ENCODE measurements around the gene PHF10.

PHF10 gene

GRCh38 chr6:169677096-169677495, 47.2 kb downstream of the PHF10 start:
- no peak overlapping the region for H3K9ac ChIP-seq (ENCODE audit: low read depth, low read length)
- H3K9me3 ChIP-seq (ENCODE audit: insufficient read depth, low read length, severe bottlenecking) = peaks cover 8% of the 10 kb centered on the region
- peaks cover 24% of the 10 kb centered on the region; the same call in 1 of the 2 replicates for H3K36me3 ChIP-seq (ENCODE audit: insufficient read depth, low read length)
- no peak overlapping the region for H3K27ac ChIP-seq (ENCODE audit: low read length)
- H3K4me2 ChIP-seq (ENCODE audit: insufficient read depth, low read length) = no peak overlapping the region
- no peaks in the 10 kb centered on the region for H3K27me3 ChIP-seq (ENCODE audit: insufficient read depth, low read length, poor library complexity)
- H3K79me2 ChIP-seq (ENCODE audit: insufficient read depth, low read length) = no peaks in the 10 kb centered on the region
- H2AFZ ChIP-seq (ENCODE audit: low read depth, low read length) = no peak overlapping the region
- TF ChIP-seq EZH2 (IDR thresholded peaks at IDR 0.05; ENCODE audit: borderline replicate concordance, low read depth, low read length, severe bottlenecking) = no peak
- H3K4me1 ChIP-seq (ENCODE audit: insufficient read depth, low read length) = no peaks in the 10 kb centered on the region
- DNase-seq (no peak), ATAC-seq (ENCODE audit: insufficient read depth, low read depth) (no peak)
- H4K20me1 ChIP-seq (ENCODE audit: insufficient read depth, low read length) = no peaks in the 10 kb centered on the region
- H3K4me3 ChIP-seq (ENCODE audit: low read depth in 1 of 2, low read length in 2 of 2) = no peak overlapping the region

- no peak for ATAC-seq (ENCODE audit: insufficient read depth, low read depth)
- Histone ChIP-seq H3K4me2 (ENCODE audit: insufficient read depth, low read length) (no peak overlapping the region), H3K4me1 (ENCODE audit: insufficient read depth, low read length) (no peaks in the 10 kb centered on the region), H3K9me3 (ENCODE audit: insufficient read depth, low read length, severe bottlenecking) (no peaks in the 10 kb centered on the region), H3K27ac (ENCODE audit: low read length) (no peak overlapping the region), H3K79me2 (ENCODE audit: insufficient read depth, low read length) (no peaks in the 10 kb centered on the region), H3K36me3 (ENCODE audit: insufficient read depth, low read length) (peaks cover 25% of the 10 kb centered on the region), H4K20me1 (ENCODE audit: insufficient read depth, low read length) (no peaks in the 10 kb centered on the region), H3K27me3 (ENCODE audit: insufficient read depth, low read length, poor library complexity) (no peaks in the 10 kb centered on the region), H2AFZ (ENCODE audit: low read depth, low read length) (no peak overlapping the region), H3K9ac (ENCODE audit: low read depth, low read length) (no peak overlapping the region), H3K4me3 (ENCODE audit: low read depth in 1 of 2, low read length in 2 of 2) (no peak overlapping the region)
- no peak for DNase-seq
- TF ChIP-seq CTCF (IDR thresholded peaks at IDR 0.05; ENCODE audit: borderline replicate concordance, extremely low read depth, low read length, poor library complexity, severe bottlenecking) = no peak
- TF ChIP-seq EZH2 (IDR thresholded peaks at IDR 0.05; ENCODE audit: borderline replicate concordance, low read depth, low read length, severe bottlenecking) = no peak
These were observed 49.3 kb downstream of the PHF10 start for GRCh38 chr6:169675011-169675410.

DNA sequence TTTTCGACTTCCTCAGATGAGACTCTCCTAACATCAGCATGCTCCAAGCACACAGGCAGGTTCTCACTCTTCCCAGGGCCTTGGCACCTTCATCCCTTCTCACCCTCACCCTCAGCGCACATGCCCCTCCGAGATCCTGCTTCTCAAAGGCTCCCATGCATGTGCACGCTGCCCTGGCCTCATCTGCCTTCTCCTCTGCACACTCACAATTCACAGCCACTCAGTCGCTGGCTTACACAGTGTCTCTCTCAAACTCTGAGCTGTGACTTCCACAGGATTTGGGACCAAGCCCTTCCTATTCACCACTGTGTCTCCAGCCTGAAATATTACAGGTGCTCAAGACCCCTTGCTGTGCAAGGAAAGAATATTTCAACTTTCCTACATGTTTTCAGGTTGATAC, 52.7 kb downstream of the PHF10 start:
- Histone ChIP-seq H3K27ac (ENCODE audit: low read length) (no peak overlapping the region), H3K79me2 (ENCODE audit: insufficient read depth, low read length) (no peaks in the 10 kb centered on the region), H3K9ac (ENCODE audit: low read depth, low read length) (no peak overlapping the region), H3K4me2 (ENCODE audit: insufficient read depth, low read length) (no peak overlapping the region), H3K4me3 (ENCODE audit: low read depth in 1 of 2, low read length in 2 of 2) (no peak overlapping the region), H2AFZ (ENCODE audit: low read depth, low read length) (no peak overlapping the region), H4K20me1 (ENCODE audit: insufficient read depth, low read length) (no peaks in the 10 kb centered on the region), H3K9me3 (ENCODE audit: insufficient read depth, low read length, severe bottlenecking) (no peaks in the 10 kb centered on the region), H3K27me3 (ENCODE audit: insufficient read depth, low read length, poor library complexity) (no peaks in the 10 kb centered on the region), H3K4me1 (ENCODE audit: insufficient read depth, low read length) (no peaks in the 10 kb centered on the region), H3K36me3 (ENCODE audit: insufficient read depth, low read length) (peaks cover 48% of the 10 kb centered on the region)
- ATAC-seq (ENCODE audit: insufficient read depth, low read depth) = no peak
- no peak for TF ChIP-seq EZH2 (IDR thresholded peaks at IDR 0.05; ENCODE audit: borderline replicate concordance, low read depth, low read length, severe bottlenecking)
- no peak for TF ChIP-seq CTCF (IDR thresholded peaks at IDR 0.05; ENCODE audit: borderline replicate concordance, extremely low read depth, low read length, poor library complexity, severe bottlenecking)
- no peak for DNase-seq

DNA sequence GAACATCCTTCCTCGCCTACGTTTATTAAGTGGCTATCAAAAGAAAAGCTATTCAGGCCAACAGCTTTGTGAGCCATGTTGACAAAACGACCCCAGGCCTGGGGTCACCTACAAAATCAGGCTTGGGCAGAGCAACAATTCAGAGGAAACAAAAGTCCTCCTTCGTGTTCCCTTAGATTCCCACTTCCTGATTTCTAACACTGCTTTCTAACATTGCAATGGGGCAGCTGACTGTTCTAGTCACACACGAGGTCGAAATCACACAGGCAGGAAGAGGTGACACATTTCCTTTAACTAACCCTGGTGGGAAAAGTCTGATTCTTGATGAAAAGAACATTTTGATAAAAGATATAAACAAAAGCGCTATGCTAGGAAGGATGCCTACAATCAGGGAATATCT, 54.4 kb downstream of the PHF10 start:
- Histone ChIP-seq H3K4me3 (ENCODE audit: low read depth in 1 of 2, low read length in 2 of 2) (no peak overlapping the region), H3K4me2 (ENCODE audit: insufficient read depth, low read length) (no peak overlapping the region), H3K9ac (ENCODE audit: low read depth, low read length) (no peak overlapping the region), H3K27ac (ENCODE audit: low read length) (no peak overlapping the region), H3K4me1 (ENCODE audit: insufficient read depth, low read length) (no peaks in the 10 kb centered on the region), H3K79me2 (ENCODE audit: insufficient read depth, low read length) (no peaks in the 10 kb centered on the region), H3K9me3 (ENCODE audit: insufficient read depth, low read length, severe bottlenecking) (no peaks in the 10 kb centered on the region), H3K36me3 (ENCODE audit: insufficient read depth, low read length) (peaks cover 60% of the 10 kb centered on the region), H2AFZ (ENCODE audit: low read depth, low read length) (no peak overlapping the region), H4K20me1 (ENCODE audit: insufficient read depth, low read length) (no peaks in the 10 kb centered on the region), H3K27me3 (ENCODE audit: insufficient read depth, low read length, poor library complexity) (no peaks in the 10 kb centered on the region)
- DNase-seq (no peak), ATAC-seq (ENCODE audit: insufficient read depth, low read depth) (no peak)
- TF ChIP-seq EZH2 (IDR thresholded peaks at IDR 0.05; ENCODE audit: borderline replicate concordance, low read depth, low read length, severe bottlenecking) (no peak), CTCF (IDR thresholded peaks at IDR 0.05; ENCODE audit: borderline replicate concordance, extremely low read depth, low read length, poor library complexity, severe bottlenecking) (no peak)
